ENCODE data around the gene TSPAN5. TPM values are rescaled to one million over a fixed set of nuclear protein-coding genes. Genes with fewer than 3 reads are reported as not detected.

The TSPAN5 gene
- total RNA-seq, 2 donors from 2014 or later: 7.9 to 48.5 TPM

DNA sequence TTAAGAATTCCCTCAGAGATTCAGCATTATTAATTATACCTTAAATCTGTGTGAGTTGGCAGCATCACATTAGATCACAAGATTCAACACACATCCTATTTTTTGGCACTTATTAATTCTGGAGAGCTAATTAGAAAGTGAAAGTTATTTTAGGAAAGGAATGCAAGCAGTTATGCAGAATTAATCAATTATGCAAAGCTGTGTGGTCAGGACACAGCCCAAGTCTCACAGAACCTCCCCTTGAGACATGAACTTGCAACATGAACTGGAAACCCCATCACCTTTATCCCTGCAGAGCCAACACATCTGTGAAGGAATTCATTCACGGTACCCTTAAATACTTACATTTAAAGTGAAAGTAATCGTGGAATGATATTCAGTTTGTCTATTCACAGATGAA, 80.5 kb downstream of the TSPAN5 start:
- Histone ChIP-seq H3K4me1 (replicated peaks) (peaks cover 6% of the 10 kb centered on the region), H3K27ac (no peak overlapping the region), H3K36me3 (no peaks in the 10 kb centered on the region), H3K4me3 (no peak overlapping the region), H3K9me3 (no peaks in the 10 kb centered on the region), H3K27me3 (replicated peaks; ENCODE audit: insufficient read depth) (no peaks in the 10 kb centered on the region)
- WGBS: 47% methylated on average over 2 of the region's 2 CpGs
- no peak for DNase-seq (ENCODE audit: low spot score)
- TF ChIP-seq POLR2A (IDR thresholded peaks at IDR 0.05) (no peak), POLR2AphosphoS5 (IDR thresholded peaks at IDR 0.05) (no peak)
- intact Hi-C loops (cut with DNase I): no loop called here

DNA sequence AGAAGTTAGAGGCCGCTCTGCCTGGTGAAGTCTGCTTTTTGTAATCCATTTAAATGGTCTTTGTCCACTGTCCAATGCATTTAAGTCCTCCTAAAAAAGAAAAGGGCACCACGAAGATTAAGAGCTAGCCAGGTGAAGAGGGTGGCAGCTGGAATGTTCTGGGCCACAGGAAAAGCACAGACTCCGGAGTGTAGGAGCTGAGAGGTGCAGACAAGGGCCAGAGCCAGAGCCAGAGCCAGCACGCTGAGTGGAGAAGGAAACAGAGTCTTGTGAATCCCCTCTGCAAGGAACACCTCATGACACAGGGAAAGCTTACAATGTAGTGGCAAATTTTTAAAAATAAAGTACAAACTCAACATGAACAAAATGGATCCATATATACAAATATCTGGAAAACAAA, 83.6 kb downstream of the TSPAN5 start:
- no peak for DNase-seq (ENCODE audit: low spot score)
- intact Hi-C loops (cut with DNase I): no loop called here
- Histone ChIP-seq H3K4me1 (replicated peaks) (no peaks in the 10 kb centered on the region), H3K9me3 (no peaks in the 10 kb centered on the region), H3K36me3 (no peaks in the 10 kb centered on the region), H3K27ac (no peak overlapping the region), H3K27me3 (replicated peaks; ENCODE audit: insufficient read depth) (no peaks in the 10 kb centered on the region), H3K4me3 (no peak overlapping the region)
- TF ChIP-seq POLR2A (IDR thresholded peaks at IDR 0.05) (no peak), POLR2AphosphoS5 (IDR thresholded peaks at IDR 0.05) (no peak)
- TF ChIP-seq, protein P1, sequence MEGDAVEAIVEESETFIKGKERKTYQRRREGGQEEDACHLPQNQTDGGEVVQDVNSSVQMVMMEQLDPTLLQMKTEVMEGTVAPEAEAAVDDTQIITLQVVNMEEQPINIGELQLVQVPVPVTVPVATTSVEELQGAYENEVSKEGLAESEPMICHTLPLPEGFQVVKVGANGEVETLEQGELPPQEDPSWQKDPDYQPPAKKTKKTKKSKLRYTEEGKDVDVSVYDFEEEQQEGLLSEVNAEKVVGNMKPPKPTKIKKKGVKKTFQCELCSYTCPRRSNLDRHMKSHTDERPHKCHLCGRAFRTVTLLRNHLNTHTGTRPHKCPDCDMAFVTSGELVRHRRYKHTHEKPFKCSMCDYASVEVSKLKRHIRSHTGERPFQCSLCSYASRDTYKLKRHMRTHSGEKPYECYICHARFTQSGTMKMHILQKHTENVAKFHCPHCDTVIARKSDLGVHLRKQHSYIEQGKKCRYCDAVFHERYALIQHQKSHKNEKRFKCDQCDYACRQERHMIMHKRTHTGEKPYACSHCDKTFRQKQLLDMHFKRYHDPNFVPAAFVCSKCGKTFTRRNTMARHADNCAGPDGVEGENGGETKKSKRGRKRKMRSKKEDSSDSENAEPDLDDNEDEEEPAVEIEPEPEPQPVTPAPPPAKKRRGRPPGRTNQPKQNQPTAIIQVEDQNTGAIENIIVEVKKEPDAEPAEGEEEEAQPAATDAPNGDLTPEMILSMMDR (IDR thresholded peaks at IDR 0.05): no peak
- 94% methylated on average over 4 of the region's 4 CpGs for WGBS

DNA sequence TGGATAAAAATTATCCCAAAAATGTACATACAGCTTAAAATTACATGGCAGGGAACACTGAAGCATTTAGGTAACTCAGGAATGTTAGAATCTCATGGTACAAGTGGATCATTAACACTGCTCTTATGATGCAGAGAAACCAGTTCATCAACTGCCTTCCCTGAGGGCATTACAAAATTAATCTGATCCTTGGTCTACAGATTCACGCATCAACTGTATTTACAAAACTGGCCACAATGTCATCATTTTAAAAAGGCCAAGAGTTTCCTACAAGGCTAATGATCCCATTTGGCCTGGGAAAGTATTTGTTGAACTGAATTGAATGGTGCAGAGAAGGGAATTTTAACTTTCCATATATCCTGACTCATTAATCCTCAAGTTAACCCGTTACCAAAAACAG, 84.6 kb downstream of the TSPAN5 start:
- H3K9me3 ChIP-seq: no peaks in the 10 kb centered on the region
- 52% methylated on average over 2 of the region's 2 CpGs for WGBS
- no peaks in the 10 kb centered on the region for H3K27me3 ChIP-seq (replicated peaks; ENCODE audit: insufficient read depth)
- DNase-seq (ENCODE audit: low spot score): no peak
- H3K27ac ChIP-seq: no peak overlapping the region
- TF ChIP-seq POLR2A (IDR thresholded peaks at IDR 0.05): no peak
- TF ChIP-seq, protein P1 (IDR thresholded peaks at IDR 0.05): no peak
- TF ChIP-seq POLR2AphosphoS5 (IDR thresholded peaks at IDR 0.05): no peak
- intact Hi-C loops (cut with DNase I): no loop called here
- no peak overlapping the region for H3K4me3 ChIP-seq
- no peaks in the 10 kb centered on the region for H3K4me1 ChIP-seq (replicated peaks)
- no peaks in the 10 kb centered on the region for H3K36me3 ChIP-seq

DNA sequence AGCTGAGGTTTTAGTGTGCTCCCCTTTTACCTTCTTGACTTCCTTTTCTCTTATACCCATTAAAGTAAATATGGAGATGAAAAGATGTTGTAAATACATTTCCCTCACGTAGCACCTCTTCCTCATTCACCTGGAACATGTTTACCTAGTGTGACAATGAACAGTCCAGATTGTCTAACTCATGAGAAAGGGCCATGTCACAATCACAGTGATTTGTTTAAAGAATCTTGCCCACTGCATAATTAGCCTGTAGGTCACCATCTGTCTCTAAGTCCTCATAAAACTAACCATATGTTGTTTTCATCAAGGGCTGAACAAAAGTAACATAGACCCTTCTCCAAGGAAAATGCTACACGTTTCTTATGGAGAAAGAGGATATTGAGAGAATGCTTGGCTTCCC, 85.7 kb downstream of the TSPAN5 start:
- Histone ChIP-seq H3K27me3 (replicated peaks; ENCODE audit: insufficient read depth) (no peaks in the 10 kb centered on the region), H3K4me3 (no peak overlapping the region), H3K4me1 (replicated peaks) (no peaks in the 10 kb centered on the region), H3K36me3 (no peaks in the 10 kb centered on the region), H3K27ac (no peak overlapping the region), H3K9me3 (no peaks in the 10 kb centered on the region)
- WGBS: 59% methylated on average over 2 of the region's 2 CpGs
- intact Hi-C loops (cut with DNase I): no loop called here
- TF ChIP-seq POLR2AphosphoS5 (IDR thresholded peaks at IDR 0.05): no peak
- DNase-seq (ENCODE audit: low spot score): no peak

DNA sequence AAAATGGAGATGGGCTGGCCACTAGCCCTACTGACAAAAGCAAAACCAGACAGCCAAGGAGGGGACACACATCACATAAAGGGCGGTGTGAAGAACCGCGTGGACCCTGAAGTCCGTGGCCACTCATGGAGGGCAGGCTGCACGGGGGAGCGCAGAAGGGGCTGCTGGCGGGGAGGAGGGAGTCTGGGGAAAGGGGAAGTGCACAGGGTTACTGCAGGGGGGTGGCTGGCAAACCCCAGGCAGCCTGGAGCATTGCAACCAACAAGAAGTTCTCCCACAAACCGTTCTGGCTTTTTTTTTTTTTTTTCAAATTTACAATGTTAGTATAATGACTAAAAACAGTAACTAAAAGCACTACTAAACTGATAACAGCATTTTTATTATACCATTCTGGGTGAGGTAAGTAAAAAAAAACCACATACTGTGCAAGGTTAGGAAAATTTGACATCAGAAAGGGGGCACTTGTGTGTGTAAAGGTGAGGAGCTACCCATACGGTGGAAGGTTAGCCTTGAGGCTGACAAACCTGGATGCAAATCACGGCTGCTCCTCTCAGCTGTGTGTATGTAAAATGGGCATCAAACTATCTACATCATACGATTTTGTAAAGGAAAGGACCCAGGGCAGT, 87.1 kb downstream of the TSPAN5 start:
- WGBS: 87% methylated on average over 11 of the region's 11 CpGs
- no peaks in the 10 kb centered on the region for H3K4me1 ChIP-seq (replicated peaks)
- no peak for DNase-seq (ENCODE audit: low spot score)
- H3K9me3 ChIP-seq: no peaks in the 10 kb centered on the region
- no peak overlapping the region for H3K4me3 ChIP-seq
- H3K27ac ChIP-seq: no peak overlapping the region
- no peak for TF ChIP-seq POLR2AphosphoS5 (IDR thresholded peaks at IDR 0.05)
- no peak for TF ChIP-seq POLR2A (IDR thresholded peaks at IDR 0.05)
- TF ChIP-seq, protein P1 (IDR thresholded peaks at IDR 0.05): no peak
- H3K27me3 ChIP-seq (replicated peaks; ENCODE audit: insufficient read depth): no peaks in the 10 kb centered on the region
- H3K36me3 ChIP-seq: no peaks in the 10 kb centered on the region
- intact Hi-C loops (cut with DNase I): no loop called here

DNA sequence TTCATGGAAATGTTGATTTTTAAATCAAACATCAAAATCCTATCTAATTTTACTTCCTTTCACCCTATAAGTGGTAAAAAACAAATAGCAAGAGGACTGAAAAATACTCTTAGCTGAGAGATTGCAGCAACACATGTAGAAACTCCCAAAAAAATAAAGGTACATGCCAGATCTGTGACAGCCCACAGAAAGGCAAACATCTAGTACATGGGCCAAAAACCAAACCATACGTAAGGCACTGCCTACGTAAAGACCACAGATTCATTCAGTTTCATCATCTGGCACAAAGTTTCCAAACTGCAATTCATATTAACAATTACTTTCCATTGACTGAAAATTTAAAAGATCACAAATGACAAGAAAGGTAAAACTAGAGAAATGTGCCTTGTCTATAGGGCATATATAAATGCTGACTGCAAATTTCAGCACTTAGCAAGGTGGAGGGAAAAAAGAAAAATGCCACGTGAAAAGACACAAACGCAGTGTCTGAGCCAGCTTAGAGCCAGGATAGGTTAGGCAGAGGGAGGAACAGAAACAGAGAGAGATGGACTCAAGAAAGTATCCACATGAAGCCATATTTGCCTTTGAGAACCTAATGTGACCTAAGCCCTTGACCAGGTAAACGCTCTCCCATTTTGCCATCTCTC, 88.1 kb downstream of the TSPAN5 start:
- no peak overlapping the region for H3K27ac ChIP-seq
- intact Hi-C loops (cut with DNase I): no loop called here
- H3K4me3 ChIP-seq: no peak overlapping the region
- H3K27me3 ChIP-seq (replicated peaks; ENCODE audit: insufficient read depth): no peaks in the 10 kb centered on the region
- H3K9me3 ChIP-seq: no peaks in the 10 kb centered on the region
- no peaks in the 10 kb centered on the region for H3K36me3 ChIP-seq
- TF ChIP-seq, protein P1 (IDR thresholded peaks at IDR 0.05): no peak
- TF ChIP-seq POLR2AphosphoS5 (IDR thresholded peaks at IDR 0.05) (no peak), POLR2A (IDR thresholded peaks at IDR 0.05) (no peak)
- WGBS: 89% methylated on average over 5 of the region's 5 CpGs
- H3K4me1 ChIP-seq (replicated peaks): no peaks in the 10 kb centered on the region
- DNase-seq (ENCODE audit: low spot score): no peak

All from prostate gland (tissue), 2 donors.